Natural killer cell (primary cell): ENCODE measurements around the gene TM4SF1. TPM values are rescaled to one million over a fixed set of nuclear protein-coding genes. Genes with fewer than 3 reads are reported as not detected.

Experiments used
- ATAC-seq, 3 donors: fragments of 150-1000 bp in 2 of 3; fragments of 200-7000 bp in 1 of 3; cut with Tn5 transposase; 1 replicate in 1 of 3; 2 replicates in 2 of 3; pipeline ENCODE4 v1.10.0; 2021; ENCODE audit warnings: mild to moderate bottlenecking in 2 of 3, moderate library complexity in 2 of 3
- DNase-seq, 2 donors: peaks; one replicate each; pipeline versions ENCODE4 v3.0.0 to v3.0.0-alpha.2; 2013 to 2021; ENCODE audit warnings: mixed read lengths in 1 of 2
- H3K27ac ChIP-seq: one replicate; pipeline ENCODE4 v1.5.1; 2013; ENCODE audit warnings: mild to moderate bottlenecking, low read length
- H3K27me3 ChIP-seq: one replicate; pipeline ENCODE4 v1.6.1; 2013; ENCODE audit warnings: low read length; ENCODE audit not compliant: control insufficient read depth, insufficient read depth
- H3K36me3 ChIP-seq: one replicate; pipeline ENCODE4 v1.6.1; 2013; ENCODE audit warnings: low read length; ENCODE audit not compliant: control insufficient read depth, insufficient read depth
- H3K4me1 ChIP-seq: one replicate; pipeline ENCODE4 v1.6.1; 2013; ENCODE audit warnings: low read length; ENCODE audit not compliant: control insufficient read depth, insufficient read depth
- H3K4me3 ChIP-seq: one replicate; pipeline ENCODE4 v1.5.1; 2013; ENCODE audit warnings: low read length
- H3K9me3 ChIP-seq: one replicate; pipeline ENCODE4 v1.6.1; 2013; ENCODE audit warnings: low read length; ENCODE audit not compliant: control insufficient read depth, insufficient read depth
- H3K27ac Mint-ChIP-seq, 2 donors: one replicate each; pipeline ENCODE4 v1.8.0; 2022; ENCODE audit warnings: mild to moderate bottlenecking in 2 of 2, mixed read lengths in 2 of 2, moderate library complexity in 1 of 2
- H3K27me3 Mint-ChIP-seq, 2 donors: one replicate each; pipeline ENCODE4 v1.8.0; 2022; ENCODE audit warnings: low read depth in 2 of 2, mixed read lengths in 2 of 2
- H3K36me3 Mint-ChIP-seq: one replicate; pipeline ENCODE4 v1.8.0; 2022; ENCODE audit warnings: mixed read lengths
- H3K4me1 Mint-ChIP-seq, 2 donors: one replicate each; pipeline ENCODE4 v1.8.0; 2022; ENCODE audit warnings: mixed read lengths in 2 of 2
- H3K4me3 Mint-ChIP-seq: one replicate; pipeline ENCODE4 v1.8.0; 2022; ENCODE audit warnings: mild to moderate bottlenecking, moderate library complexity, mixed read lengths
- H3K9me3 Mint-ChIP-seq, 2 donors: one replicate each; pipeline ENCODE4 v1.8.0; 2022; ENCODE audit warnings: mixed read lengths in 2 of 2
- CTCF ChIP-seq: fragments of 200-600 bp; IDR thresholded peaks from one replicate; pipeline ENCODE4 v1.8.0; 2022; ENCODE audit warnings: antibody characterized with exemption
- WGBS: methylation state at CpG from one replicate; pipeline ENCODE4 v1.1.7; 2013; ENCODE audit warnings: missing lambda C conversion rate; ENCODE audit not compliant: insufficient coverage; 5-methylcytosine and 5-hydroxymethylcytosine counted together
- intact Hi-C: fragments of 100-400 bp; cut with micrococcal nuclease; formaldehyde crosslinking; loops from one replicate; pipeline ENCODE4 v1.14.2; 2022
- total RNA-seq, 4 donors: library from RNA; stranded (reverse); fragments of 120-200 nt in 1 of 4; gene quantifications; one replicate each; pipeline versions ENCODE4 v1.2.3 to v1.2.4, GENCODE V29; 2013 to 2022

The TM4SF1 gene
- total RNA-seq, 3 donors from 2014 or later (not counting 1 experiment from before 2014, with no cell fraction given), result not detected

- Mint-ChIP-seq H3K27me3 (peaks cover 5 to 12% of the 10 kb centered on the region in 2 donors), H3K4me3 (no peak overlapping the region)
- intact Hi-C loops, result no loop called here
Measured at GRCh38 chr3:149332771-149333170, 44.7 kb downstream of the TM4SF1 start.

GRCh38 chr3:149332227-149332765 lies 45.2 kb downstream of the TM4SF1 start:
- H3K27me3 ChIP-seq, result no peaks in the 10 kb centered on the region
- Mint-ChIP-seq H3K27me3 (peaks cover 6 to 16% of the 10 kb centered on the region in 2 donors), H3K36me3 (no peaks in the 10 kb centered on the region), H3K4me3 (no peak overlapping the region), H3K9me3 (no peaks in the 10 kb centered on the region), H3K4me1 (no peaks in the 10 kb centered on the region), H3K27ac (no peak overlapping the region)
- no peak overlapping the region for H3K4me3 ChIP-seq
- no peak for TF ChIP-seq CTCF
- ATAC-seq (no peak), DNase-seq (no peak)
- H3K9me3 ChIP-seq, result no peaks in the 10 kb centered on the region
- no CpG with 5 or more reads among the region's 1 CpG for WGBS
- H3K27ac ChIP-seq, result no peak overlapping the region
- H3K36me3 ChIP-seq, result no peaks in the 10 kb centered on the region
- no peaks in the 10 kb centered on the region for H3K4me1 ChIP-seq
- intact Hi-C loops, result no loop called here

More at GRCh38 chr3:149332771-149333170, 44.7 kb downstream of the TM4SF1 start:
- H3K4me1 ChIP-seq, result no peaks in the 10 kb centered on the region
- H3K27ac Mint-ChIP-seq, result no peak overlapping the region
- H3K9me3 ChIP-seq, result no peaks in the 10 kb centered on the region
- no peak overlapping the region for H3K27ac ChIP-seq
- DNase-seq (no peak), ATAC-seq (no peak)
- TF ChIP-seq CTCF, result no peak
- no peaks in the 10 kb centered on the region for H3K27me3 ChIP-seq
- H3K4me3 ChIP-seq, result no peak overlapping the region
- no peaks in the 10 kb centered on the region for H3K36me3 Mint-ChIP-seq
- no peaks in the 10 kb centered on the region for H3K36me3 ChIP-seq
- H3K4me1 Mint-ChIP-seq, result no peaks in the 10 kb centered on the region
- no peaks in the 10 kb centered on the region for H3K9me3 Mint-ChIP-seq

DNA sequence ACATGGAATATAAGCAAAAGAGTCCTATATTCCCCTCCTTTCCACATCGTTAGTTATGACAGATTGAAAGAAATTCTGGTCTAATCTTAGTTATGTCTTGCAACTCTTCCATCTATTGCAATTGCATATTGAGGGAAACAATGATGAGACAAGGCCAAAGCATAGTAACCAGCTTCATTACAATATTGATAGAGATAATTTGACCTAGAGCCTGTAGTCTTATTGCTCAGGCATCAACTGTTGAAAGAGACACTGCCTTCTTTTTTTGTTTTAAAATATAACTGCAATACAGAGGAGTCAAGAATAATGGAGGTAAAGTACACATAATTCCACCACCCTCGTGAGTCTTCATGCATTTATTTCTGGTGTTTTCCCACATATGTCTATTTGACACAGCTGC lies 46.1 kb downstream of the TM4SF1 start:
- Histone ChIP-seq H3K27me3 (no peaks in the 10 kb centered on the region), H3K27ac (no peak overlapping the region), H3K4me3 (no peak overlapping the region), H3K4me1 (no peaks in the 10 kb centered on the region), H3K9me3 (no peaks in the 10 kb centered on the region), H3K36me3 (no peaks in the 10 kb centered on the region)
- intact Hi-C loops, result no loop called here
- no peaks in the 10 kb centered on the region for H3K36me3 Mint-ChIP-seq
- H3K27me3 Mint-ChIP-seq, result peaks cover 8 to 19% of the 10 kb centered on the region in 2 donors
- H3K9me3 Mint-ChIP-seq, result no peaks in the 10 kb centered on the region
- DNase-seq (no peak), ATAC-seq (no peak)
- H3K4me3 Mint-ChIP-seq, result no peak overlapping the region
- 89% methylated on average over 1 of the region's 2 CpGs for whole genome bisulfite sequencing
- no peak for TF ChIP-seq CTCF
- H3K27ac Mint-ChIP-seq, result no peak overlapping the region
- no peaks in the 10 kb centered on the region for H3K4me1 Mint-ChIP-seq
